SJCRH30 (cell line): Measurements from ENCODE around the gene MINAR1. TPM values are rescaled to one million over a fixed set of nuclear protein-coding genes. Genes with fewer than 3 reads are reported as not detected.
"Not testable (repeated sequence)": the region's sequence is repeated elsewhere in the genome, so short reads cannot be mapped to it uniquely, and the experiment has no call there.

ENCODE experiments used
- DNase-seq, 2 experiments: peaks; one replicate each; pipeline ENCODE4 v3.0.0-alpha.2; 2015 to 2020
- H3K27ac ChIP-seq: fragments of 250-450 bp; sonication (Bioruptor Pico); 2 replicates; pipeline ENCODE4 v1.5.1; 2020; ENCODE audit warnings: mild to moderate bottlenecking, moderate library complexity
- H3K27me3 ChIP-seq: fragments of 250-450 bp; sonication (Bioruptor Pico); 2 replicates; pipeline ENCODE4 v1.5.1; 2020; ENCODE audit warnings: mild to moderate bottlenecking, moderate library complexity
- H3K36me3 ChIP-seq: fragments of 250-450 bp; sonication (Bioruptor Pico); 2 replicates; pipeline ENCODE4 v1.5.1; 2020; ENCODE audit warnings: mild to moderate bottlenecking, moderate library complexity
- H3K4me1 ChIP-seq: fragments of 250-450 bp; sonication (Bioruptor Pico); 2 replicates; pipeline ENCODE4 v1.5.1; 2020; ENCODE audit warnings: mild to moderate bottlenecking, moderate library complexity
- H3K4me3 ChIP-seq: fragments of 250-450 bp; sonication (Bioruptor Pico); 2 replicates; pipeline ENCODE4 v1.5.1; 2020; ENCODE audit warnings: mild to moderate bottlenecking, moderate library complexity
- H3K9me3 ChIP-seq: fragments of 250-450 bp; sonication (Bioruptor Pico); replicated peaks from 2 replicates; pipeline ENCODE4 v1.5.1; 2020; ENCODE audit warnings: mild to moderate bottlenecking, moderate library complexity
- total RNA-seq: library from RNA; depleted of rRNA; stranded (reverse); fragments of >200 nt; shearing (Covaris generic); gene quantifications from 2 replicates; pipeline ENCODE4 v1.2.3, GENCODE V29; 2014

MINAR1 gene
- total RNA-seq, 1 experiment from 2014 or later: 0.69 TPM

DNA sequence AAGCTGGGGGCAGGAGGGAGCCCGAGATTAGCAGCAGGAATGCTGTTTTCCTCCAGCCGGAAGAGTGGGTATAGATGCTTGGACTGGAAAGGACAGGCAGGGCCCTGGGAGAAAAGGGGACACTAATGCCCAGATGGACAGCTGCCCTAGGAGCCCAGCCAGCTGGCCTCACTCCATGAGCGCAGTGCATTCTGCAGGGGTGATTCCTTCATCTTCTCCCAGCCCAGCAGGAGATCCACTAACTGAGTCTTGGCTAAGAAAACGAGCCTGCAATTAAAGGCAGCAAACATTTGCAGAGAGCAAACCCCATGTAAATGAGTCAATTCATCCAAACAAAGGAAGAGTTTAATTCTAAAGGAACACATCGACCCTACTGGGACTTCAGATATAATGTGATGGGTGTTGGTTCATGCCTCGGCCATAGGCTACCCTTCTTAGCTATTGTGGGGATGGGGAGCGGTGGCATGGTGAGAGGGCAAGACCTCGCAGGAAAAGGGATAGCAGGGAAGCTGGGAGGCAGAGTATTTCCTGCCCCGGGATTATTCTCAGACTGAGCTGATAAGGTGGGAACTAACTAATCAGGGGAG, 13.3 kb upstream of the MINAR1 start:
- Histone ChIP-seq H3K36me3 (no peaks in the 10 kb centered on the region), H3K4me3 (no peak overlapping the region), H3K27me3 (no peaks in the 10 kb centered on the region), H3K9me3 (no peaks in the 10 kb centered on the region), H3K27ac (no peak overlapping the region), H3K4me1 (no peaks in the 10 kb centered on the region)
- no peak for DNase-seq

- H3K27me3 ChIP-seq: no peaks in the 10 kb centered on the region
- no peaks in the 10 kb centered on the region for H3K9me3 ChIP-seq
- no peaks in the 10 kb centered on the region for H3K4me1 ChIP-seq
- H3K36me3 ChIP-seq: no peaks in the 10 kb centered on the region
- H3K4me3 ChIP-seq: no peak overlapping the region
- no peak overlapping the region for H3K27ac ChIP-seq
- no peak for DNase-seq
These were observed 6.4 kb upstream of the MINAR1 start for GRCh38 chr15:79425591-79426295.

- not testable (repeated sequence) for DNase-seq
These were observed 5.2 kb upstream of the MINAR1 start for GRCh38 chr15:79426899-79427298.

DNA sequence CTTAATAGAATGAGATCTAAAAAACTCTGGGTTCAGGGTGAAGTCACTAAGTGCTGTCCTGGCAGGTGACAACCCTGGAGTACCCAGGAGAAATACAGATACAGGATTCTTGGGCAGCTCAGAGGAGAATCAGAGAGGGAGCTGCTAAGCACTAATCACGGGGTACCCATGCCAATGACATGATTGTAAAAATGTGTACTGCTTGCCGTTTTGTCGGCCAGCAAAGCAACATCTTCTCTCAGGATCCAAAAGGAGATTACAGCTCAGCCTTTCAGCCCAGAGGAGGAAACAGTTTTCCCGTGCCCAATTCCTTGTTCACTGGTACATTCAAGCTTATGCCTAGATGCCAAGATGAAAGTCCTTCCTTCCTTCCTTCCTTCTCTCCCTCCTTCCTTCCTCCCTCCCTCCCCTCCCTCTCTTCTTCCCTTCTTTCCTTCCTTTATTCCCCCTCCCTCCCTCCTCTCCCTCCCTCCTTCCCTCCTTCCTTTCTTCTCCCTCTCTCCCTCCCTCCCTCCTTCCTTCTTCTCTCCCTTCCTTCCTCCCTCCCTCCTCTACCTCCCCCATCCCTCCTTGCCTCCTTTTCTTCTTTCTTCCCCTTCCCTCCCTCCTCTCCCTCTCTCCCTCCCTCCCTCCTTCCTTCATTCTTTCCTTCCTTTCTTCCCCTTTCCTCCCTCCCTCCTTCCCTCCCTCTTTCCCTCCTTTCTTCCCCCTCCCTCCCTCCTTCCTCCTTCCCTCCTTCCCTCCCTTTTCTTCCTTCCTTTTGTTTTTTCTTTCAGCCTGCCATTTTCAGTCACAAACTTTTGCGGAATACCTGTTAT, 4.1 kb upstream of the MINAR1 start:
- Histone ChIP-seq H3K27me3 (no peaks in the 10 kb centered on the region), H3K4me1 (no peaks in the 10 kb centered on the region), H3K27ac (no peak overlapping the region), H3K36me3 (no peaks in the 10 kb centered on the region), H3K9me3 (no peaks in the 10 kb centered on the region), H3K4me3 (no peak overlapping the region)
- DNase-seq: no peak

More at GRCh38 chr15:79426899-79427298, 5.2 kb upstream of the MINAR1 start:
- H3K36me3 ChIP-seq, H3K4me3 ChIP-seq, H3K27ac ChIP-seq, H3K9me3 ChIP-seq, H3K4me1 ChIP-seq, H3K27me3 ChIP-seq: not testable (repeated sequence)

DNA sequence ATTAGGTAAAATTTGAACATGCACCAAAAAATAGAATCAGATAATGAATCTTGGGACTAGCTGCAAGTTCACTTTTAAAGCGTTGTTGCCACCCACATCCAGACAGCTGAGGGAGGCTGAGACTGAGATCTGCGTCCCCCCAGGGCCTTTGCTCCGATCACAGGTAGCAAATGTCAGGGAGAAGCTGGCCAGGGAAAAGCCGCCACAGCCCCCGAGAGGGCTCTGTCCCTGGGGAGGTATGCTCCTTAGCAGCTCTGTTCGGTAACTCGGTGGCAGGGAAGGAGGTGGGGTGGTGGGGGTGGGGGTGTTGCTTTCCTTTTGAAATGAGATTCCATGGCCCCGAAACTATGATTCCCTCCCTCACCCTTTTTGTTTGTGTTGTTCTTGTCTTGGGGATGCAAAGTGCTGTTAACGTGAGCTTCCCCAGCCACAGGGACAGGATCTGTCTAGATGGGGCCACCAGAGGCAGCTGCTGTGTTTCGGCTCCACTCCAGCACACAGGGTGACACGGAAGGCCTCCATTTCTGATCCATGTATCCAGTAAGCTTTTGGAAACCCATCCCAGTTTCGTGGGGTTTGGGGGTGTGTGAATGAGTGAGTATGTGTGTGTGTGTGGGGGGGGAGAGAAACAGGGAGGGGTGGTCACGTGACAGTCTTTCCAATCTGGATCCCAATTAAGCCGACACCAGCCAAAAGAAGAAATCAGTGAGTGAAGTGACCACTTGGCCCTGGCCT, 1.1 kb upstream of the MINAR1 start:
- Histone ChIP-seq H3K9me3 (no peaks in the 10 kb centered on the region), H3K4me1 (no peaks in the 10 kb centered on the region), H3K36me3 (no peaks in the 10 kb centered on the region), H3K27me3 (no peaks in the 10 kb centered on the region), H3K27ac (no peak overlapping the region), H3K4me3 (no peak overlapping the region)
- no peak for DNase-seq

- no peak for DNase-seq
- no peaks in the 10 kb centered on the region for H3K9me3 ChIP-seq
- H3K27me3 ChIP-seq: no peaks in the 10 kb centered on the region
- H3K27ac ChIP-seq: no peak overlapping the region
- H3K4me1 ChIP-seq: no peaks in the 10 kb centered on the region
- no peak overlapping the region for H3K4me3 ChIP-seq
- H3K36me3 ChIP-seq: no peaks in the 10 kb centered on the region
These were observed 474 bp downstream of the MINAR1 start for GRCh38 chr15:79432345-79433275.

DNA sequence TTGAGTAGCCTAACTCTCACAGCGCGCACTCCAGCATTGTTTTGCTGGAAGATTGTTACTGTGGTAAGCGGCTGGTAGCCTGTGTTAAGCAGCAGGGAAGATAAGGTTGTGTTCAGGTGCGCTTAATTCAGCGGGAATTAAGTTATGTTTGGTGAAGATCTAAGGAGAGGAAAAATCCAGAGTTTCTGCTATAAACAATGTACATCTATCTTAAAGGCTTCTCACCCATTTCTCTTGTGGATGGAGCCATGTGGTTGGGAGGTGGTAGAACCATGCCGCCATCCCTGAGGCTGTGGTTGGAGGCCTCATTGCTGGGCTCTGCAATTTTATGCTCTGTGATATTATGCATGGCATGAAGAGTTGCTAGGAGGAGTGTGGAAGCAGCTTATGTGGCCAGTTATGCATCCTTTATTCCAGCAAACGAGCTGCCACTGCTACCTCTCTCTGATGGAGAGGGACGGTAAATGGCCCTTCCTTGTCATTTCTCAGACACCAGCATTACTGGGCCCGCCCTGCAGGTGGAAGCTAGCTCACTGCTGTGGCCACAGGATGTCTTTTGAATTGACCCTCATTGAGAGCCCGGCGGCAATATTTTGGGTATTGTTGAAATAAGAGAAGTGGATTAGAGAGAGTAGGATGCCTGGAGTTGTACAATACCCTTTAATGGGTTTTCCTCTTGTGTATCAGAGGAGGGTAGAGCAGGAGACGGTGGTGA, 1.3 kb downstream of the MINAR1 start:
- Histone ChIP-seq H3K27ac (no peak overlapping the region), H3K9me3 (no peaks in the 10 kb centered on the region), H3K4me1 (no peaks in the 10 kb centered on the region), H3K36me3 (no peaks in the 10 kb centered on the region), H3K27me3 (no peaks in the 10 kb centered on the region), H3K4me3 (no peak overlapping the region)
- no peak for DNase-seq

- no peak overlapping the region for H3K4me3 ChIP-seq
- no peaks in the 10 kb centered on the region for H3K27me3 ChIP-seq
- no peak for DNase-seq
- no peaks in the 10 kb centered on the region for H3K4me1 ChIP-seq
- H3K27ac ChIP-seq: no peak overlapping the region
- no peaks in the 10 kb centered on the region for H3K36me3 ChIP-seq
- no peaks in the 10 kb centered on the region for H3K9me3 ChIP-seq
These were observed 2.2 kb downstream of the MINAR1 start for GRCh38 chr15:79434361-79434760.

- Histone ChIP-seq H3K36me3 (no peaks in the 10 kb centered on the region), H3K9me3 (no peaks in the 10 kb centered on the region), H3K27me3 (no peaks in the 10 kb centered on the region), H3K27ac (no peak overlapping the region), H3K4me3 (no peak overlapping the region), H3K4me1 (no peaks in the 10 kb centered on the region)
- DNase-seq: no peak
These were observed 4.1 kb downstream of the MINAR1 start for GRCh38 chr15:79436037-79436780.

DNA sequence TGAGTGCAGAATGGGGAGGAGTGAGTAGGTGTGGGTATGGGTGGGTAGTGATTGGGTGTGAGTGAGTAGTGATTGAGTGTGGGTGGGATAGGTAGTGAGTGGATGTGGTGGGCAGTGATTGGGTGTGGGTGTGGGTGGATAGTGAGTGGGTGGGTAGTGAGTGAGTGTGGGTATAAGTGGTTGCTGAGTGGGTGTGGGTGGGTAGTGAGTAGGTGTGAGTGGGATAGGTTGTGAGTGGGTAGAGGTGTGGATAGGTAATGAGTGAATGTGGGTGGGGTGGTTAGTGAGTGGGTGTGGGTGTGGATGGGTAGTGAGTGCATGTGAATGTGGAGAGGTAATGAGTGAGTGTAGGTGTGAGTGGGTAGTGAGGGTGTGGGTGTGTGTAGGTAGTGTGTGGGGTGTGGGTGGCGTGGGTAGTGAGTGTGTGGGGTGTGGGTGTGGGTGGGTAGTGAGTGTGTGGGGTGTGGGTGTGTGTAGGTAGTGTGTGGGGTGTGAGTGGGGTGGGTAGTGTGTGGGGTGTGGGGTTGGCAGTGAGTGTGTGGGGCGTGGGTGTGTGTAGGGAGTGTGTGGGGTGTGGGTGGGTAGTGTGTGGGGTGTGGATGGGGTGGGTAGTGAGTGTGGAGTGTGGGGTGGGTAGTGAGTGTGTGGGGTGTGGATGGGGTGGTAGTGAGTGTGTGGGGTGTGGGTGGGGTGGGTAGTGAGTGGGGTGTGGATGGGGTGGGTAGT, 5.3 kb downstream of the MINAR1 start:
- no peak for DNase-seq
- Histone ChIP-seq H3K9me3 (no peaks in the 10 kb centered on the region), H3K4me3 (no peak overlapping the region), H3K36me3 (no peaks in the 10 kb centered on the region), H3K27ac (no peak overlapping the region), H3K27me3 (no peaks in the 10 kb centered on the region), H3K4me1 (no peaks in the 10 kb centered on the region)

DNA sequence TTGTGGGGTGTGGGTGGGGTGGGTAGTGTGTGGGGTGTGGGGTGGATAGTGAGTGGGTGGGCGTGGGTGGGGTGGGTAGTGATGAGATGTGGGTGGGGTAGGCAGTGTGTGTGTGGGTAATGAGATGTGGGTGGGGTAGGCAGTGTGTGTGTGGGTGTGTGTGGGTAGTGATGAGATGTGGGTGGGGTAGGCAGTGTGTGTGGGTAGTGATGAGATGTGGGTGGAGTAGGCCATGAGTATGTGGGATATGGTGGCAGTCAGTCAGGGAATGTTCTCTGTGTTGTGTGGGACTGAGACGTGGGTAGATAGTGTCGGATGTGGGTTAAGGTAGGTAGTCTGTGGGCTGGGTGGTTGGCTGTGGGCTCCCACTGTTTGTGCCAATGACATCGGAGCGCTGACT, 7.1 kb downstream of the MINAR1 start:
- no peak for DNase-seq
- Histone ChIP-seq H3K36me3 (no peaks in the 10 kb centered on the region), H3K27ac (no peak overlapping the region), H3K27me3 (no peaks in the 10 kb centered on the region), H3K4me3 (no peak overlapping the region), H3K4me1 (no peaks in the 10 kb centered on the region), H3K9me3 (no peaks in the 10 kb centered on the region)

DNA sequence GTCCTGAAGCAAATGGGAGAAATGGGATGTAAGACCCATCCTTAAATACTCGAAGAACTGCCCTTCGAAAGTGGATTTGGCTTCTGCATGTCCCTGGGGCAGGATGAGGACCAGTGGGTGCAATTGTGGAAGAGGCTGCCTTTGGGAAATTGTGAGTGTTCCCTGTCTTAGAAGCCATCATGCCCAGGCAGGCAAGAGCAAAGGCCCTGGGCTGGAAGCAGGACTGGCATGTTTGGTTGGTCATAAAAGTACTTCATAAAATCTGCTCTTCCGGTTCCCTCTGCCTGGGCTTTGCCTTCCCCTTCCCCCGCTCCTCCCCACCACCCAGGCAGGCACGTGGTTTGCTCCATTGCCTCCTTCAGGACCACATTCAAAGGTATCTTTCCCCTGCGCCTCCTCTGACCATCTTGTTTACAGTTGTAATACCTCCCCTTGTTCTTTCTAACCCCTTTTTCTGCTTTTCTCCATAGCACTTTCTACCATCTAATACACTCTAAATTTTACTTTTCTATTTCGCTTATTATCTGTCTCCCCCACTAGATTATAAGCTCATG, 8.3 kb downstream of the MINAR1 start:
- Histone ChIP-seq H3K27ac (no peak overlapping the region), H3K36me3 (no peaks in the 10 kb centered on the region), H3K9me3 (no peaks in the 10 kb centered on the region), H3K4me3 (no peak overlapping the region), H3K27me3 (no peaks in the 10 kb centered on the region), H3K4me1 (no peaks in the 10 kb centered on the region)
- DNase-seq: no peak
